H1 (cell line): Measurements from ENCODE around the gene TAB3. TPM values are rescaled to one million over a fixed set of nuclear protein-coding genes. Genes with fewer than 3 reads are reported as not detected.

Experiments
- CTCF ChIA-PET: fragments of 300-600 bp; sonication (Branson Sonifier 250); formaldehyde crosslinking; loops from one replicate; lab custom pipeline; 2021; ENCODE audit not compliant: partially characterized antibody; lab: Charles Lee
- POLR2A ChIA-PET: fragments of 300-600 bp; sonication (Branson Sonifier 250); formaldehyde crosslinking; loops from one replicate; lab custom pipeline; 2021; ENCODE audit warnings: inconsistent platforms; ENCODE audit not compliant: partially characterized antibody; lab: Charles Lee
- DNase-seq, 2 experiments: peaks; one replicate each; pipeline versions ENCODE4 v3.0.0 to v3.0.0-alpha.2; 2010 to 2022; ENCODE audit warnings: low spot score in 2 of 2, low read depth in 1 of 2, mixed read lengths in 1 of 2
- FAIRE-seq: peaks from 2 replicates; lab custom pipeline; 2011; peaks lifted over from hg19 to GRCh38; lab: Jason Lieb, UNC
- H2AFZ ChIP-seq: 2 replicates; pipeline ENCODE4 v1.8.1; 2012; ENCODE audit warnings: low read length, inconsistent platforms
- H2AK5ac ChIP-seq: 2 replicates; pipeline ENCODE4 v1.6.1; 2013; ENCODE audit warnings: low read depth, low read length
- H2BK120ac ChIP-seq: replicated peaks from 2 replicates; pipeline ENCODE3; 2013; ENCODE audit warnings: low read depth, low read length, inconsistent platforms
- H2BK12ac ChIP-seq: 2 replicates; pipeline ENCODE4 v1.6.1; 2013; ENCODE audit warnings: low read depth, low read length
- H2BK15ac ChIP-seq: 2 replicates; pipeline ENCODE4 v1.6.1; 2013; ENCODE audit warnings: low read length
- H2BK20ac ChIP-seq: 2 replicates; pipeline ENCODE4 v1.6.1; 2013; ENCODE audit warnings: low read length
- H2BK5ac ChIP-seq: 2 replicates; pipeline ENCODE4 v1.6.1; 2013; ENCODE audit warnings: low read depth, low read length
- H3K14ac ChIP-seq: 2 replicates; pipeline ENCODE4 v1.6.1; 2013; ENCODE audit warnings: inconsistent platforms; ENCODE audit not compliant: insufficient read length
- H3K18ac ChIP-seq: 2 replicates; pipeline ENCODE4 v1.6.1; 2013; ENCODE audit warnings: low read length; ENCODE audit errors: extremely low read depth
- H3K23ac ChIP-seq: 2 replicates; pipeline ENCODE4 v1.6.1; 2013; ENCODE audit warnings: inconsistent platforms; ENCODE audit not compliant: insufficient read length
- H3K23me2 ChIP-seq: 2 replicates; pipeline ENCODE4 v1.6.1; 2013; ENCODE audit warnings: low read depth, low read length
- H3K27ac ChIP-seq: 2 replicates; pipeline ENCODE4 v1.6.1; 2011; ENCODE audit warnings: low read depth, low read length, inconsistent platforms
- H3K27me3 ChIP-seq, 4 experiments: replicated peaks in 1 of 4; 1 replicate in 1 of 4; 2 replicates in 3 of 4; pipeline versions ENCODE4 v1.6.1 to v1.8.1; 2011 to 2013; ENCODE audit warnings: low read length in 3 of 4, mild to moderate bottlenecking in 3 of 4, inconsistent platforms in 2 of 4, mixed read lengths in 2 of 4, moderate library complexity in 1 of 4; ENCODE audit not compliant: control insufficient read depth in 3 of 4, insufficient read depth in 3 of 4; ENCODE audit errors: extremely low read depth in 1 of 4
- H3K36me3 ChIP-seq, 4 experiments: 2 replicates each; pipeline versions ENCODE4 v1.6.1 to v1.8.1; 2011 to 2013; ENCODE audit warnings: mild to moderate bottlenecking in 4 of 4, low read length in 3 of 4, moderate library complexity in 2 of 4, control low read depth in 1 of 4, inconsistent platforms in 1 of 4; ENCODE audit not compliant: insufficient read depth in 4 of 4, control insufficient read depth in 2 of 4
- H3K4ac ChIP-seq: replicated peaks from 2 replicates; pipeline ENCODE3; 2013; ENCODE audit warnings: low read length, low read depth, mixed read lengths, inconsistent platforms; ENCODE audit not compliant: insufficient read length
- H3K4me1 ChIP-seq, 4 experiments: replicated peaks in 1 of 4; 1 replicate in 1 of 4; 2 replicates in 3 of 4; pipeline versions ENCODE4 v1.6.1 to v1.8.1; 2011 to 2013; ENCODE audit warnings: low read length in 3 of 4, inconsistent platforms in 2 of 4, mixed read lengths in 1 of 4; ENCODE audit not compliant: insufficient read depth in 4 of 4, control insufficient read depth in 3 of 4
- H3K4me2 ChIP-seq, 2 experiments: 2 replicates each; pipeline versions ENCODE4 v1.6.1 to v1.8.1; 2011 to 2013; ENCODE audit warnings: low read depth in 2 of 2, low read length in 2 of 2, control low read depth in 1 of 2, inconsistent platforms in 1 of 2, mild to moderate bottlenecking in 1 of 2; ENCODE audit not compliant: insufficient read depth in 1 of 2
- H3K4me3 ChIP-seq, 4 experiments: fragments of 200-600, 300-600 bp in 1 of 4; sonication (generic), shearing (Covaris generic), sonication (Bioruptor Twin) in 1 of 4; 2 replicates each; pipeline versions ENCODE4 v1.5.1 to v1.8.1; 2011 to 2016; ENCODE audit warnings: low read length in 4 of 4, low read depth in 3 of 4, control low read depth in 2 of 4, inconsistent platforms in 2 of 4, mild to moderate bottlenecking in 2 of 4, mixed read lengths in 1 of 4, moderate library complexity in 1 of 4; ENCODE audit not compliant: insufficient read depth in 2 of 4; ENCODE audit errors: extremely low read depth in 1 of 4
- H3K56ac ChIP-seq: replicated peaks from 2 replicates; pipeline ENCODE3; 2013; ENCODE audit warnings: low read depth, mild to moderate bottlenecking, mixed read lengths, low read length, inconsistent platforms; ENCODE audit not compliant: insufficient read length
- H3K79me1 ChIP-seq: 2 replicates; pipeline ENCODE4 v1.6.1; 2013; ENCODE audit warnings: low read depth, low read length, control low read depth
- H3K79me2 ChIP-seq, 2 experiments: 2 replicates each; pipeline versions ENCODE4 v1.6.1 to v1.8.1; 2012 to 2013; ENCODE audit warnings: low read length in 2 of 2, mild to moderate bottlenecking in 2 of 2, inconsistent platforms in 1 of 2; ENCODE audit not compliant: insufficient read depth in 2 of 2, control insufficient read depth in 1 of 2
- H3K9ac ChIP-seq, 4 experiments: replicated peaks in 1 of 4; 1 replicate in 1 of 4; 2 replicates in 3 of 4; pipeline versions ENCODE4 v1.6.1 to v1.8.1; 2011 to 2013; ENCODE audit warnings: low read depth in 3 of 4, low read length in 3 of 4, control low read depth in 2 of 4, mild to moderate bottlenecking in 2 of 4, moderate library complexity in 2 of 4, inconsistent platforms in 1 of 4; ENCODE audit errors: extremely low read depth in 1 of 4
- H3K9me3 ChIP-seq, 2 experiments: 2 replicates each; pipeline versions ENCODE4 v1.6.1 to v1.8.1; 2012 to 2013; ENCODE audit warnings: mild to moderate bottlenecking in 2 of 2, moderate library complexity in 2 of 2, control low read depth in 1 of 2, inconsistent platforms in 1 of 2, low read depth in 1 of 2, low read length in 1 of 2, mixed read lengths in 1 of 2; ENCODE audit not compliant: insufficient read depth in 2 of 2
- H4K20me1 ChIP-seq, 2 experiments: replicated peaks in 1 of 2; 2 replicates each; pipeline versions ENCODE3 to v1.8.1; 2011 to 2013; ENCODE audit warnings: inconsistent platforms in 2 of 2, low read length in 2 of 2, mild to moderate bottlenecking in 1 of 2; ENCODE audit not compliant: insufficient read depth in 2 of 2, control insufficient read depth in 1 of 2
- H4K5ac ChIP-seq: 2 replicates; pipeline ENCODE4 v1.6.1; 2013; ENCODE audit warnings: low read length, low read depth, mixed read lengths, inconsistent platforms; ENCODE audit not compliant: insufficient read length
- H4K8ac ChIP-seq: 2 replicates; pipeline ENCODE4 v1.8.0; 2013; ENCODE audit warnings: mild to moderate bottlenecking, moderate library complexity, low read length, inconsistent platforms; ENCODE audit not compliant: insufficient read depth; ENCODE audit errors: extremely low read depth
- H4K91ac ChIP-seq: replicated peaks from 2 replicates; pipeline ENCODE3; 2013; ENCODE audit warnings: low read length, mixed read lengths, inconsistent platforms; ENCODE audit not compliant: insufficient read length
- EGR1 ChIP-seq: IDR thresholded peaks from 2 replicates; pipeline ENCODE4 v1.6.1; 2011; ENCODE audit warnings: low read depth, low read length, borderline replicate concordance
- GTF2F1 ChIP-seq: IDR thresholded peaks from 2 replicates; pipeline ENCODE4 v1.6.1; 2012; ENCODE audit warnings: low read depth, low read length, improper control_type of control experiment, borderline replicate concordance
- SAP30 ChIP-seq: fragments of 300-600 bp; sonication (generic); IDR thresholded peaks from 2 replicates; pipeline ENCODE4 v1.7.1; 2012; ENCODE audit warnings: low read length, moderate library complexity, mild to moderate bottlenecking, inconsistent platforms; ENCODE audit not compliant: insufficient read depth, insufficient replicate concordance
- WGBS, 2 experiments: shearing (Covaris generic) in 1 of 2; methylation state at CpG; one replicate each; pipeline versions ENCODE4 v1.1.6 to v1.1.7; 2013 to 2015; ENCODE audit warnings: low lambda C conversion rate in 2 of 2, mixed read lengths in 2 of 2, inconsistent platforms in 1 of 2, low coverage in 1 of 2, missing lambda C conversion rate in 1 of 2; ENCODE audit not compliant: insufficient replicate concordance in 2 of 2, insufficient coverage in 1 of 2, insufficient read length in 1 of 2; ENCODE audit errors: extremely low coverage in 1 of 2, missing lambda C conversion rate in 1 of 2; 5-methylcytosine and 5-hydroxymethylcytosine counted together
- polyA plus RNA-seq, 7 experiments: library from polyadenylated mRNA; depleted of rRNA in 3 of 7; stranded (reverse) in 5 of 7; unstranded in 2 of 7; fragments of >200 nt in 5 of 7; fragments of 200-250 nt in 2 of 7; gene quantifications; 1 replicate in 5 of 7; 2 replicates in 1 of 7; 4 replicates in 1 of 7; pipeline versions ENCODE4 v1.2.1 to v1.2.3, GENCODE V29; 2011 to 2013; ENCODE audit warnings: missing spikeins in 2 of 7, mixed read lengths in 2 of 7
- total RNA-seq: library from RNA; stranded (reverse); fragmentation: NEBNext Ultra II Directional; extraction: Animal tissue kit (Norgen Biotek cat#: 25700); gene quantifications from 2 replicates; pipeline ENCODE4 v1.2.1, GENCODE V29; 2021
- TF ChIP-seq, protein P1 (sequence below): IDR thresholded peaks from 2 replicates; pipeline ENCODE4 v1.6.1; 2011; ENCODE audit warnings: low read length, improper control_type of control experiment

TAB3 gene
- total and polyA plus RNA-seq, 2 of the 8 experiments (the other 6 are each of a cell fraction or from before 2014, with no cell fraction given): 12.7 to 12.9 TPM

- 100% methylated on average over 3 of the region's 3 CpGs; no CpG with 5 or more reads in 1 of the 2 experiments for WGBS, 2 experiments
- DNase-seq: no peak
- POLR2A ChIA-PET: no interaction called here
- H4K20me1 ChIP-seq: no peaks in the 10 kb centered on the region
- H3K23ac ChIP-seq: no peak overlapping the region
- no peak overlapping the region for H3K9ac ChIP-seq
- no peaks in the 10 kb centered on the region for H3K36me3 ChIP-seq
- H2BK15ac ChIP-seq: no peak overlapping the region
- no peak overlapping the region for H2BK5ac ChIP-seq
- H3K79me1 ChIP-seq: no peaks in the 10 kb centered on the region
- H3K4me1 ChIP-seq: no peaks in the 10 kb centered on the region
- CTCF ChIA-PET: interaction anchor here (1.0 to 2.9 kb wide), 3 partner anchors 9 to 52 kb away, joined by 3 to 9 read pairs (median 5); no protein-coding TSS in a partner anchor
- no peak overlapping the region for H3K4me2 ChIP-seq
- no peak overlapping the region for H2AFZ ChIP-seq
- H4K8ac ChIP-seq: no peak overlapping the region
- no peak overlapping the region for H2AK5ac ChIP-seq
- H3K27me3 ChIP-seq: no peaks in the 10 kb centered on the region
- H4K91ac ChIP-seq: no peak overlapping the region
- H3K14ac ChIP-seq: no peak overlapping the region
- H3K9me3 ChIP-seq: no peaks in the 10 kb centered on the region
- no peak overlapping the region for H3K27ac ChIP-seq
- no peak for FAIRE-seq
- H3K4ac ChIP-seq: no peak overlapping the region
- no peak overlapping the region for H3K56ac ChIP-seq
- no peak overlapping the region for H2BK12ac ChIP-seq
- no peak overlapping the region for H3K18ac ChIP-seq
- no peak overlapping the region for H2BK120ac ChIP-seq
- TF ChIP-seq EGR1 (no peak), GTF2F1 (no peak), SAP30 (no peak)
- TF ChIP-seq, protein P1, sequence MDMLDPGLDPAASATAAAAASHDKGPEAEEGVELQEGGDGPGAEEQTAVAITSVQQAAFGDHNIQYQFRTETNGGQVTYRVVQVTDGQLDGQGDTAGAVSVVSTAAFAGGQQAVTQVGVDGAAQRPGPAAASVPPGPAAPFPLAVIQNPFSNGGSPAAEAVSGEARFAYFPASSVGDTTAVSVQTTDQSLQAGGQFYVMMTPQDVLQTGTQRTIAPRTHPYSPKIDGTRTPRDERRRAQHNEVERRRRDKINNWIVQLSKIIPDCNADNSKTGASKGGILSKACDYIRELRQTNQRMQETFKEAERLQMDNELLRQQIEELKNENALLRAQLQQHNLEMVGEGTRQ: no peak
- no peak overlapping the region for H3K4me3 ChIP-seq
- H2BK20ac ChIP-seq: no peak overlapping the region
- H4K5ac ChIP-seq: no peak overlapping the region
- no peaks in the 10 kb centered on the region for H3K23me2 ChIP-seq
- H3K79me2 ChIP-seq: peaks cover 0 to 22% of the 10 kb centered on the region in 2 experiments; a peak in 2 of 4 replicates
These were observed 14.2 kb downstream of the TAB3 start for GRCh38 chrX:30874851-30875250.
